H9 (cell line): Measurements from ENCODE around the gene ADAMTS3. TPM values are rescaled to one million over a fixed set of nuclear protein-coding genes. Genes with fewer than 3 reads are reported as not detected.

Experiments used
- DNase-seq: peaks from one replicate; pipeline ENCODE4 v3.0.0-alpha.2; 2017
- H2AFZ ChIP-seq: one replicate; pipeline ENCODE4 v1.6.1; 2013; ENCODE audit warnings: mild to moderate bottlenecking, low read length, control low read depth, moderate library complexity
- H2AK5ac ChIP-seq: 2 replicates; pipeline ENCODE4 v1.6.1; 2013; ENCODE audit warnings: low read length, control low read depth, mixed read lengths; ENCODE audit not compliant: insufficient read length
- H2BK120ac ChIP-seq: one replicate; pipeline ENCODE4 v1.6.1; 2013; ENCODE audit warnings: low read depth, mild to moderate bottlenecking, low read length, control low read depth, inconsistent platforms; ENCODE audit not compliant: poor library complexity, severe bottlenecking
- H2BK12ac ChIP-seq: 2 replicates; pipeline ENCODE4 v1.6.1; 2013; ENCODE audit warnings: low read length, control low read depth, mixed read lengths, low read depth; ENCODE audit not compliant: insufficient read length
- H2BK15ac ChIP-seq: 2 replicates; pipeline ENCODE4 v1.6.1; 2013; ENCODE audit warnings: low read depth, low read length, control low read depth
- H2BK20ac ChIP-seq: one replicate; pipeline ENCODE4 v1.6.1; 2013; ENCODE audit warnings: low read depth, mild to moderate bottlenecking, low read length, control low read depth, inconsistent platforms; ENCODE audit not compliant: poor library complexity, severe bottlenecking
- H2BK5ac ChIP-seq: 2 replicates; pipeline ENCODE4 v1.6.1; 2013; ENCODE audit warnings: low read length, control low read depth, mixed read lengths; ENCODE audit not compliant: insufficient read length
- H3K14ac ChIP-seq: 2 replicates; pipeline ENCODE4 v1.6.1; 2013; ENCODE audit warnings: low read length, control low read depth; ENCODE audit not compliant: insufficient read depth
- H3K18ac ChIP-seq: 2 replicates; pipeline ENCODE4 v1.6.1; 2013; ENCODE audit warnings: low read depth, mild to moderate bottlenecking, mixed read lengths, low read length, control low read depth; ENCODE audit not compliant: insufficient read length
- H3K23ac ChIP-seq: 2 replicates; pipeline ENCODE4 v1.6.1; 2013; ENCODE audit warnings: low read length, control low read depth, mixed read lengths, low read depth; ENCODE audit not compliant: insufficient read length
- H3K23me2 ChIP-seq: 2 replicates; pipeline ENCODE4 v1.6.1; 2013; ENCODE audit warnings: low read depth, mild to moderate bottlenecking, mixed read lengths, low read length, control low read depth; ENCODE audit not compliant: insufficient read length, poor library complexity, severe bottlenecking
- H3K27ac ChIP-seq: 2 replicates; pipeline ENCODE4 v1.5.1; 2013; ENCODE audit warnings: low read length, control low read depth, mixed read lengths, low read depth; ENCODE audit not compliant: insufficient read length
- H3K27me3 ChIP-seq: 2 replicates; pipeline ENCODE4 v1.6.1; 2013; ENCODE audit warnings: low read length, control low read depth, inconsistent platforms; ENCODE audit not compliant: insufficient read depth
- H3K4ac ChIP-seq: 2 replicates; pipeline ENCODE4 v1.6.1; 2013; ENCODE audit warnings: low read depth, mild to moderate bottlenecking, control low read depth, inconsistent platforms, low read length, moderate library complexity
- H3K4me1 ChIP-seq: 2 replicates; pipeline ENCODE4 v1.6.1; 2013; ENCODE audit warnings: low read length, control low read depth, inconsistent platforms; ENCODE audit not compliant: insufficient read depth
- H3K4me2 ChIP-seq: 2 replicates; pipeline ENCODE4 v1.6.1; 2013; ENCODE audit warnings: low read length, control low read depth, mixed read lengths; ENCODE audit not compliant: insufficient read length, insufficient read depth
- H3K56ac ChIP-seq: 2 replicates; pipeline ENCODE4 v1.6.1; 2013; ENCODE audit warnings: low read depth, mild to moderate bottlenecking, mixed read lengths, low read length, control low read depth; ENCODE audit not compliant: insufficient read length
- H3K79me1 ChIP-seq: 2 replicates; pipeline ENCODE4 v1.6.1; 2013; ENCODE audit warnings: low read depth, mild to moderate bottlenecking, moderate library complexity, low read length, control low read depth, inconsistent platforms; ENCODE audit not compliant: insufficient read depth, poor library complexity, severe bottlenecking
- H3K79me2 ChIP-seq: 2 replicates; pipeline ENCODE4 v1.6.1; 2013; ENCODE audit warnings: low read length, control low read depth, inconsistent platforms; ENCODE audit not compliant: insufficient read depth
- H3K9ac ChIP-seq: 2 replicates; pipeline ENCODE4 v1.6.1; 2013; ENCODE audit warnings: low read length, control low read depth, mixed read lengths; ENCODE audit not compliant: insufficient read length; ENCODE audit errors: extremely low read depth
- H3K9me3 ChIP-seq: one replicate; pipeline ENCODE4 v1.6.1; 2013; ENCODE audit warnings: low read depth, low read length, inconsistent platforms; ENCODE audit not compliant: control insufficient read depth
- H3T11ph ChIP-seq: one replicate; pipeline ENCODE4 v1.6.1; 2013; ENCODE audit warnings: mild to moderate bottlenecking, low read length, control low read depth, inconsistent platforms
- H4K20me1 ChIP-seq: one replicate; pipeline ENCODE4 v1.6.1; 2013; ENCODE audit not compliant: control insufficient read depth, insufficient read length, insufficient read depth
- H4K5ac ChIP-seq: 2 replicates; pipeline ENCODE4 v1.6.1; 2013; ENCODE audit warnings: low read depth, mild to moderate bottlenecking, mixed read lengths, low read length, control low read depth; ENCODE audit not compliant: insufficient read length
- H4K8ac ChIP-seq: replicated peaks from 2 replicates; pipeline ENCODE4 v1.6.1; 2013; ENCODE audit warnings: low read length, control low read depth, mixed read lengths, low read depth; ENCODE audit not compliant: insufficient read length
- H4K91ac ChIP-seq: 2 replicates; pipeline ENCODE4 v1.6.1; 2013; ENCODE audit warnings: low read depth, mild to moderate bottlenecking, moderate library complexity, mixed read lengths, low read length, control low read depth; ENCODE audit not compliant: insufficient read length
- H3K27ac Mint-ChIP-seq, 3 experiments: 2 replicates in 2 of 3; 3 replicates in 1 of 3; pipeline ENCODE4 v1.8.0; 2020 to 2021; ENCODE audit warnings: mixed read lengths in 3 of 3, mild to moderate bottlenecking in 1 of 3, moderate library complexity in 1 of 3
- H3K27me3 Mint-ChIP-seq: 2 replicates; pipeline ENCODE4 v1.8.0; 2021; ENCODE audit warnings: low read depth, mild to moderate bottlenecking, moderate library complexity, mixed read lengths
- H3K36me3 Mint-ChIP-seq, 3 experiments: 2 replicates in 2 of 3; 3 replicates in 1 of 3; pipeline ENCODE4 v1.8.0; 2020 to 2021; ENCODE audit warnings: low read depth in 3 of 3, mixed read lengths in 3 of 3; ENCODE audit not compliant: insufficient read depth in 1 of 3
- H3K4me1 Mint-ChIP-seq, 2 experiments: 2 replicates each; pipeline ENCODE4 v1.8.0; 2020; ENCODE audit warnings: mixed read lengths in 2 of 2
- H3K4me3 Mint-ChIP-seq, 2 experiments: 2 replicates in 1 of 2; 3 replicates in 1 of 2; pipeline ENCODE4 v1.8.0; 2020 to 2021; ENCODE audit warnings: mild to moderate bottlenecking in 2 of 2, mixed read lengths in 2 of 2, moderate library complexity in 1 of 2
- H3K9me3 Mint-ChIP-seq, 2 experiments: 2 replicates in 1 of 2; 3 replicates in 1 of 2; pipeline ENCODE4 v1.8.0; 2020; ENCODE audit warnings: mild to moderate bottlenecking in 2 of 2, mixed read lengths in 2 of 2, moderate library complexity in 1 of 2
- total RNA-seq: library from RNA; stranded (reverse); gene quantifications from 2 replicates; pipeline ENCODE4 v1.2.1, GENCODE V29; 2021
- TF ChIP-seq, protein P1 (sequence below): fragments of 200-600 bp; sonication (generic); conservative IDR thresholded peaks from 3 replicates; pipeline ENCODE4 v1.8.0; 2021; ENCODE audit warnings: antibody characterized with exemption, mild to moderate bottlenecking

ADAMTS3 gene
- total RNA-seq, 1 experiment from 2014 or later = 1.1 TPM

DNA sequence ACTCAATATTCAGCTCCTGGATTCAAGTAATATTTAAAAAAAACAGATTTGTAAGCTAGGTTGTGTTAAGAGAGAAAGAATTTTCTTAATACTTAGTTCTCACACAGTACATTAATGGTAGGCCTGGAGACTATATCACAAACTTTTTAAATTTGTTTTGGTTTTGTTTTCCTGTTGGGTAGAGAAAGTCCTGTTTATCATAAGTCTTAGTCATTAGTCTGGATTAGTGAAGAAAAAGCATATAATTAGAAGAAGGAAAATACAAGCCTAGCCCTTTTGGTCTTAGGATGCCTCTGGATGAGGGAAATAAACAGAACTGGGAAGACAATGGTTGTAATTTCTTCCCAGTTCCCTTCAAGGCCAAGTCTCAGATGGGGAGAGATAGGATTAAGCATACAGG is 163.6 kb downstream of the ADAMTS3 start:
- Mint-ChIP-seq H3K36me3 (no peaks in the 10 kb centered on the region), H3K27ac (no peak overlapping the region; a peak in 1 of 7 replicates), H3K27me3 (no peaks in the 10 kb centered on the region), H3K4me3 (no peak overlapping the region), H3K4me1 (0 out of 4 replicates have a peak, but pooled peaks cover 0 to 2% of the 10 kb centered on the region in 2 experiments), H3K9me3 (peaks cover 0 to 2% of the 10 kb centered on the region in 2 experiments; a peak in 1 of 5 replicates)
- H2AK5ac ChIP-seq = no peak overlapping the region
- H2BK20ac ChIP-seq = no peak overlapping the region
- H2BK5ac ChIP-seq = no peak overlapping the region
- H2BK15ac ChIP-seq = no peak overlapping the region
- H2BK12ac ChIP-seq = no peak overlapping the region
- H3K18ac ChIP-seq = no peak overlapping the region
- no peak overlapping the region for H3K14ac ChIP-seq
- TF ChIP-seq, protein P1, sequence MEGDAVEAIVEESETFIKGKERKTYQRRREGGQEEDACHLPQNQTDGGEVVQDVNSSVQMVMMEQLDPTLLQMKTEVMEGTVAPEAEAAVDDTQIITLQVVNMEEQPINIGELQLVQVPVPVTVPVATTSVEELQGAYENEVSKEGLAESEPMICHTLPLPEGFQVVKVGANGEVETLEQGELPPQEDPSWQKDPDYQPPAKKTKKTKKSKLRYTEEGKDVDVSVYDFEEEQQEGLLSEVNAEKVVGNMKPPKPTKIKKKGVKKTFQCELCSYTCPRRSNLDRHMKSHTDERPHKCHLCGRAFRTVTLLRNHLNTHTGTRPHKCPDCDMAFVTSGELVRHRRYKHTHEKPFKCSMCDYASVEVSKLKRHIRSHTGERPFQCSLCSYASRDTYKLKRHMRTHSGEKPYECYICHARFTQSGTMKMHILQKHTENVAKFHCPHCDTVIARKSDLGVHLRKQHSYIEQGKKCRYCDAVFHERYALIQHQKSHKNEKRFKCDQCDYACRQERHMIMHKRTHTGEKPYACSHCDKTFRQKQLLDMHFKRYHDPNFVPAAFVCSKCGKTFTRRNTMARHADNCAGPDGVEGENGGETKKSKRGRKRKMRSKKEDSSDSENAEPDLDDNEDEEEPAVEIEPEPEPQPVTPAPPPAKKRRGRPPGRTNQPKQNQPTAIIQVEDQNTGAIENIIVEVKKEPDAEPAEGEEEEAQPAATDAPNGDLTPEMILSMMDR = no peak
- no peak overlapping the region for H4K91ac ChIP-seq
- no peaks in the 10 kb centered on the region for H3K27me3 ChIP-seq
- no peaks in the 10 kb centered on the region for H3K79me2 ChIP-seq
- no peaks in the 10 kb centered on the region for H3K4me1 ChIP-seq
- no peaks in the 10 kb centered on the region for H4K20me1 ChIP-seq
- DNase-seq = no peak
- H3K79me1 ChIP-seq = no peaks in the 10 kb centered on the region
- H3K4me2 ChIP-seq = no peak overlapping the region
- H3K4ac ChIP-seq = no peak overlapping the region
- no peak overlapping the region for H3T11ph ChIP-seq
- H3K23ac ChIP-seq = no peak overlapping the region
- no peak overlapping the region for H4K8ac ChIP-seq
- H3K9ac ChIP-seq = no peak overlapping the region
- H3K56ac ChIP-seq = no peak overlapping the region
- no peak overlapping the region for H2BK120ac ChIP-seq
- H3K9me3 ChIP-seq = no peaks in the 10 kb centered on the region
- no peaks in the 10 kb centered on the region for H3K23me2 ChIP-seq
- no peak overlapping the region for H4K5ac ChIP-seq
- H2AFZ ChIP-seq = no peak overlapping the region
- H3K27ac ChIP-seq = no peak overlapping the region
